Measurements from ENCODE around the gene CYP3A4. TPM values are rescaled to one million over a fixed set of nuclear protein-coding genes. Genes with fewer than 3 reads are reported as not detected.

Gene CYP3A4
- total and polyA plus RNA-seq, 2 of the 13 experiments (the other 11 are each of a cell fraction or from before 2014, with no cell fraction given), result 0.11 to 0.24 TPM

- peak; percentile 64; the same call in 1 of the 2 replicates for TF ChIP-seq AHDC1 (CRISPR knock-in tag; IDR thresholded peaks at IDR 0.05; ENCODE audit: borderline replicate concordance)
- no peak for TF ChIP-seq SETDB1 (CRISPR knock-in tag; IDR thresholded peaks at IDR 0.05; ENCODE audit: borderline replicate concordance)
- no peak for TF ChIP-seq ZBTB2 (CRISPR knock-in tag; IDR thresholded peaks at IDR 0.05; ENCODE audit: low read depth)
- TF ChIP-seq MEF2D (CRISPR knock-in tag; IDR thresholded peaks at IDR 0.05), result no peak
- no peak for TF ChIP-seq TMF1 (CRISPR knock-in tag; IDR thresholded peaks at IDR 0.05; ENCODE audit: low read depth)
- TF ChIP-seq ZNF616 (CRISPR knock-in tag; IDR thresholded peaks at IDR 0.05; ENCODE audit: low read depth), result no peak
- TF ChIP-seq XRCC5 (optimal IDR thresholded peaks at IDR 0.05; ENCODE audit: low read length), result no peak
- TF ChIP-seq CERS6 (CRISPR knock-in tag; IDR thresholded peaks at IDR 0.05), result no peak
- no peak for TF ChIP-seq THAP7 (CRISPR knock-in tag; IDR thresholded peaks at IDR 0.05)
- TF ChIP-seq GTF2F1 (IDR thresholded peaks at IDR 0.05; ENCODE audit: low read length), result no peak
- no peak for TF ChIP-seq FOXO4 (CRISPR knock-in tag; conservative IDR thresholded peaks at IDR 0.05)
- TF ChIP-seq ZNF33B (CRISPR knock-in tag; IDR thresholded peaks at IDR 0.05), result no peak
- no peak for TF ChIP-seq MYC (CRISPR knock-in tag; IDR thresholded peaks at IDR 0.05; ENCODE audit: borderline replicate concordance)
- TF ChIP-seq NFATC3 (CRISPR knock-in tag; IDR thresholded peaks at IDR 0.05), result no peak
- TF ChIP-seq HIVEP1 (CRISPR knock-in tag; IDR thresholded peaks at IDR 0.05), result no peak
- no peak for TF ChIP-seq IKZF1 (IDR thresholded peaks at IDR 0.05)
Measured at GRCh38 chr7:99829524-99830160, 45.7 kb upstream of the CYP3A4 start (continued).

All from HepG2 (cell line).